ENCODE data around the gene RIMBP3B. TPM values are rescaled to one million over a fixed set of nuclear protein-coding genes. Genes with fewer than 3 reads are reported as not detected.
"Not testable (repeated sequence)": the region's sequence is repeated elsewhere in the genome, so short reads cannot be mapped to it uniquely, and the experiment has no call there.

Gene RIMBP3B
- total RNA-seq, 1 donor from 2014 or later: 0.06 TPM

DNA sequence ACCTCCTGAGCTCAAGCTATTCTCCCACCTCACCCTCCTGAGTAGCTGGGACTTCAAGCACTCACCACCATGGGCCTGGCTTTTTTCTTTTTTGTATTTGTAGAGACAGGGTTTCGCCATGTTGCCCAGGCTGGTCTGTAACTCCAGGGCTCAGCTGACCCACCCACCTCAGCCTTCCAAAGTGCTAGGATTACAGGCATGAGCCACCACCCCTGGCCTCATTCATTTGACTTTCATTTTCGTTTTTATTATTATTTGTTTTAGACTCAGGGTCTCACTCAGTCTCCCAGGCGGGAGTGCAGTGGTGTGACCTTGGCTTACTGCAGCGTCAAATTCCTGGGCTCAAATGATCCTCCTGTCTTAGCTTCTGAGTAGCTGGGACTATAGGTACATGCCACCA is 24.2 kb downstream of the RIMBP3B start:
- not testable (repeated sequence) for DNase-seq (ENCODE audit: low spot score)

DNA sequence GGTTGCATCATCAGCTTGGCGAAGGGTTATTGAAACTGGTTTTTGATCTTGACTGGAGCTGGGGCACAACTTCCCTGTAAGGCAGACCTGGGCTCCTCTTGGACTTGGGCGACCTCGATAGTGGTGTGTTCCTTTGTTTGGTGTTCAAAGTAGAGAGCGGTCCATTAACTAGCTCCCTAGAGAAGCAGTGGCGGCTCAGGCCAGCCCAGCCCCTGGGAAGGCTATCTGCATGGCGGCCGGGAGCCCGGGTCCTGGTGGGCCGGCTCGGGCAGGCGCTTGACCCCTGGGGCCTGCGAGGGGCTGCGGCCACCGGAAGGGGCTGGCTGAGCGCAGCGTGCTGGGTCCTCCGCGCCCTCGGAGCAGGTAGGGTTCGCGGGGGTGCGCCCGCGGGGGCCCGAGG is 32.8 kb downstream of the RIMBP3B start:
- not testable (repeated sequence) for DNase-seq (ENCODE audit: low spot score)

DNA sequence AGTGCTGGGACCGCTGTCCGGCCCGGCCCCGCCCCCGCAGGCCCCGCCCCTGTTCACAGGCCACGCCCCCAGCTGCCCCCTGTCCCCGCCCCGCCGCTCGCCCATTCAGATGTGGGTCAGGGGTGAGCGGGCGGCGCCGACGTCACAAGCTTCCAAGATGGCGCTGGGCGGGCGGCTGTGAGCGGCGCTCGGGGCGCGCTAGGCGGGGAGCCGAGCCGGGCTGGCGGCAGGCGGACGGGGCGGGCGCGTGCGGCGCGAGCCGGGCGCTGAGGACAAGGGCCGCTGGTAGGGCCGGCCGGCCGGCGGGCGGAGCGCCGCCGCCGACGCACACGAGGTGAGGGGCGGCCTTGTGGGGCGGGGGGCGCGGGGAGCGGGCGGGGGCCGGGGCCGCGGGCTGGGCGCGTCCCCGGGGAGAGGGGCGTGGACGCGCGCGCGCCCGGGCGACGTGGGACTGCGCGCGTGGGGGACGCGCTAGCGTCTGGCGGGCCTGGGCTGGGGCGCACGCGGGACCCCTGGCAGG is 33.7 kb downstream of the RIMBP3B start, which contains the start of gene HIC2:
Gene HIC2, plus strand, starts transcription at position 145 of the 520 bp plus-strand sequence. CDS start 25,461 bp downstream, outside the sequence.
- peak; percentile 26 for DNase-seq (ENCODE audit: low spot score)

DNA sequence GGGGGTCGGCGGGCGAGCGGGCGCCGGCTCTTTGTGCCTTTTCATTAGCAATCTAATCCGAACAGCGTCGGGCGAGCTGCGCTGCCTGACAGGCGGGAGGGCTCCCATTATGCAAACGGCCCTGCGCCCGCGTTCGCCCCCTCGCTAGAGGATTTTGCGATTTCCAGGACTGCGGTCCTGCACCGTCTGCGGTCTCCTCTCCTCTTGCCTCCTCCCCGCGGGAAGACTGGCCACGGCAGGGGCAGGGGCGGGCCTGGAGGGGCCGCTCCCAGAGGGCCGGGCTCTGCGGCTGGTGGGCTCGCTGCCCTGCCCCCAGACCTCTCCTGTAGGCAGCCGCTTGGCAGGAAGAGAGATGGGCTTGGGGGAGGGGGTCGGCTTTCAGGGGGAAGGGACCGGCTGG is 34.3 kb downstream of the RIMBP3B start:
- peak; percentile 89 for DNase-seq (ENCODE audit: low spot score)

DNA sequence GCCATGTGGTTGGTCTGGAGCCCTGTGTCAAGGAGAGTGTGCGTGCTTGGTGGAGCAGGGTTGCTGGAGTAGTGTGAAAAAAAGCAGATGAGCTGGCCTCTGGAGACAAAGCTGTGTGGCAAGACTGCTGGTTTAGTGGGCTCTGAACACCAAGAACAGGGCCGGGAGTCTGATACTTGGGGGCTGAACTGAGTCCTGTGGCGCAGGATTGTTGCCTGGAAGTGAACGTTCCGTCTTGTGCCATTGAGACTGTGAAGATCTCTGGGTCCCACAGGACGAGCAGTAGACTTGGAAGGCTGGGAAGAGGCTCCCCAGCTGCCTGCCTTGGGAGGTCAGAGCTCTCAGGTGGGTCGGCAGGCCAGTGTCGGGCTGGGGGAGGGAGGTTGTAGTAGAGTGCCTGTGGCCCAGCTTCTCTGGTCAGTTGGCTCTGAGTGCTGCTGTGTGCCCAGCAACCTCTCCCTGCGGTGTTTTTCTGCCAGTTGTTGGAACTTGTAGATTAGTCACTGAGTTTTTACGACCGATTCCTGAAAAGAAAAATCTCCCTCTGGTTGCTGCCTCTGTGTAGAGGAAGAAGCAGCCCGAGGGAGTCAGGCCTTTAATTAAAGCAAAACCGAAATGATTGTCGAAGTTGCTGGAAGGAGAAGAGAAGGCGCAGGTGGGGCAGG is 35.6 kb downstream of the RIMBP3B start:
- DNase-seq (ENCODE audit: low spot score): peak; percentile 84

DNA sequence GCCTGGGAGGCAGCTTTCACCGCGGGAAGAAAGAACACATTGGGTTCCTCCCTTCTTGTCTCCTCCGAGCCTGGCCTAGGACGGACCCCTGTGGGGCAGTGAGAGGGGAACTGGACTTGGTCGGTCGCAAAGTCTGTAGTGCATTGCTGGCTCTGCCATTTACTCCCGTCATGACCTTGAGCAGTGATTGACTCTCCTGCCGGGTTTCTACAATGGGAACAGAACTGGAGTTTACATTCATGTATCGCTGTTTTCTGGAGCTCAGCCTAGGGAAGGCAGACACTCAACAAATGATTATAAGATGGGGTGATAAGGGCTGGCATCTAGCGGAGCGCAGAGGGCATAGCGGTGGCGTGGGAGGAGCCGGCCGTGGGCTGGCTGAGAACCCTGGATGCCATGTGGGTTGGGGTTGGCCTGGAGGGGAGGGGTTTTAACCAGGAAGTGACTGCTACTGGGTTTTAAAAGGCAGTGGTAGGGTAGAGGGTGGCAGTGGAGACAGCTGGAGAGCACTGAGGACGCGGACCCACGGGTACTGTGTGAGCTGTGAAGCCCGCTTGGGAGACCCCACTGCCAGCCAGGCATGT is 36.7 kb downstream of the RIMBP3B start:
- not testable (repeated sequence) for DNase-seq (ENCODE audit: low spot score)

DNA sequence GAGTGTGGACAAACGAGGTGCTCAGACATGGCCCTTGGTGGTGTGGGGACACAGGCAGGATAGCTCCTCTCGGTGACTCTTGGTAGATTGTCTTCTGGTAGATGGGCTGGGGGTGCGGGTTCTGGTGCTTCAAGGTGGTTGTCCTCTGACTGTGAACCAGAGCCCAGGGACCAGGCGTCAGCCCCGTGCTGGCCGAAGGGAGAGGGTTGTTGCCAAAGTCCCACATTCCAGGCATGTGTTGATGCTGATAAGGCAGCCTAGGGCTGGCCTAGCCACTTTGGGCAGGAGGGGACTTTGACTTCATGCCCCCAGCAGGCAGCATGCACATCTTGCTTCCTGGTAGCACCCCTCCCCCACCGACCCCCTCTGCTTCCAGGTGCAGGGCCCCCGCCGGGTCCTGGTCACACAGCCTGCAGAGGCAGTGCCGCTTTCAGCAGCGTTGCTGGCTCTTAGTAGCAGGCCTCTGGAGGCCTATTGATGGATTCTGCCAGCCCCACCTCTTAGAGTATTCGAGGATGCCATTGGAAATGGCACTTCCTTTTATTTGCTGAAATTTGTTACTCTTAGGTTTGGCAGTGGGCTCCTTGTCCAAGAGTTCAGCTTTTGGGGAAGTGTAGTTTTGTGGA is 40.6 kb downstream of the RIMBP3B start:
- not testable (repeated sequence) for DNase-seq (ENCODE audit: low spot score)

DNA sequence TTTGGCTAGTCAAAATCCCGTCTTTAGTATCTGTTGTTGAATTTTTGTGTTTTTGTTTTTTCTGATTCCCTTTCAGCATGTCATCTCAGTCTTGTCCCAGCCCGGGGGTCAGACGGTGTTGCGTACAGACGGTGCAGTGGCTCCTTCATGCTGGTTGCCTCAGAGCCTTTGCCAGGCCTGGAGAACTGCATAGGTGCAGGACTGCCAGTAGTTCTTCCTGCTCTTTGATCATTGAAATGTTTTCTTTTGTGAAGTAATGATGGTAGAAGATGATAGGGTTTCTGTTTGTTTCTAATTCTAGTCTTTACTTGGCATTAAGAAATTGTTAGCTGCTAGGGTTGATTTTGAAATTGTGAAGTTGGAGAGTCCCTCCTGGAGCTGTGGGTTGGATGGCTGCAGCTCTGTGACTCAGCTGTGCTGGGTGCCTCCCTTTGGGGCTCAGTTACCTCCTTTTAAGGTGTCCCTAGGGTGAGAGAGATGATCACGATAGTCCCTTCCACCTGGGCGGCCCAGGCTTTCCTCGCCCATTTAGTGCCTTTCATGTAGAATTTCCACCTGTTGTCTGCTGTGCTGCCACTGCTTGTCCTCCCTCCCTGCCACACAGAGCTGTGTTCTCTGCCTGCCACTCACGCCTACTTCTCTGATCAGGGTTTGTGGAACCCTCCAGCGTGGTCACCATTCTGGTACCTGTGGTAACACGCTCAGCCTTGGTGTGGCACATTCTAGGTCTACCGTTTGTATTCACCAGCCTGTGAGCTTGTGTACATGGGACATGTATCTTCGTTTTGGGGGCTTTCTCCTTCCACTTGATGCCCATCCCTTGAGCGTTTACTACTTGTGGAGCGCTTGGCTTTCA is 51.1 kb downstream of the RIMBP3B start:
- DNase-seq (ENCODE audit: low spot score): not testable (repeated sequence)

DNA sequence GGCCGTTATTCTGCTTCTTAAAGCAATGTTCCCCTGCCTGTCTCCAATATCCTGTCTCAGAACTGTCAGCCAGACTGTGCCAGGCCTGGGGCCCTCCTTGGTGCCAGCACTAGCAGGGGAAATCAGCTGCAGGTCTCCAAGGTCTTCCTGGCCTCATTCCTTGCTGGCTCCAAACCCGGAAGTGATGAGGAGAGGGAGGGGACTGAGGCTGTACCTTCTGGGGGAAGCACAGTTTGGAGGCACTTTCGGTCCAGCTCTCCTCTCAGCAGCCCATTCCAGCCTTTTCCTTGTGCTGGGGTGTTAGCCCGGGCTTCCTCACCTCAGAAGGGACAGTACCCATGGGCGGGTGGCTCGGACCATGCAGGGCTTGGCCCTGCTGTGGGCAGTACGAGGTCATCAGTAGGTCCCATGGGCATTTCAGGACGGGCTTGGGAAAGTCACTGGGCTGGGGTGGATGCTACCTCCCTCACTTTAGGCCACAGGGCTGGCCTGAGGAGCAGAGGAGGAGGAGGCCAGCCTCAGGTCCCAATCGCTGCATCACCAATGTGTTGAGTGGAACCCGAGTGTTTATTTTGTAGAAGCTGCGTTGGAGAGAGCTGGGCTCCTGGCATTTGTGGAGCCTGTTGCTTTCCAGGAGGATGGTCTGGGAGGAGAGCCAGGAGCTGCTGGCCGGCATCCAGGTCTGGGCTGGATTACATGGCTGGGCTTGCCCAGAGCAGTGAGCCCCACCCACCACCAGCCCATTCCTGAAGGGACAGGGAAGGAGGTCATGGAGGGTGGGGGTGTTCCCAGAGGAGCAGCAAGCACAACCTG is 52.7 kb downstream of the RIMBP3B start:
- peak; percentile 39 for DNase-seq (ENCODE audit: low spot score)

DNA sequence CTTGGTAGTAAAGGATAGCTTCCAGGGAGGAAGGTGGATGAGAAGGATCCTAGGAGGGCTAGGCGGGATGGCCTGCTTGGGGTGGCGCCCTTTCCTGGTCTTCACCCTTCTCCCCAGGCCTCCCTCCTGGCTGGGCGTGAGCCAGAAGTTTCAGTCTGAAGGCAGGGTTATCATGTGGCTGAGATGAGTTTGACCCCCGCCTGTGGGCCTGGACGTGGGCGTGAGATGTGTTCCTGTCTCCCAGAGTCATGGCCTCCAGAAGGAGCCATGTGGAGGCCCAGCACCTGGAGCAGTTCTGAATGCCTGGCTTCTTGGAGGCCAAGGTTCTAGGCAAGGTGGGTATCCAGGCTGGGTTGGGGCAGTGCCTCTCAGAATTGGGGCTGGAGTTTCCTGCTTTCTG is 54.5 kb downstream of the RIMBP3B start:
- peak; percentile 78 for DNase-seq (ENCODE audit: low spot score)

Other genes starting within 250 kb of the RIMBP3B start
- 5.5 TPM for gene HIC2, start 33.6 kb downstream of the RIMBP3B start, total RNA-seq
- gene TMEM191C, start 83.6 kb downstream of the RIMBP3B start, total RNA-seq: 0.16 TPM
- 0.26 TPM for gene RIMBP3C, start 167.7 kb downstream of the RIMBP3B start, total RNA-seq
- 48.2 TPM for gene UBE2L3, start 184.0 kb downstream of the RIMBP3B start, total RNA-seq
- gene YDJC, start 246.3 kb downstream of the RIMBP3B start, total RNA-seq: 6.0 TPM
- gene CCDC116, start 249.0 kb downstream of the RIMBP3B start, total RNA-seq: 0.39 TPM